Measurements from ENCODE around the gene PITPNM2. TPM values are rescaled to one million over a fixed set of nuclear protein-coding genes. Genes with fewer than 3 reads are reported as not detected.

Gene PITPNM2
- total RNA-seq, 2 experiments from 2014 or later: 37.3 to 38.3 TPM

DNA sequence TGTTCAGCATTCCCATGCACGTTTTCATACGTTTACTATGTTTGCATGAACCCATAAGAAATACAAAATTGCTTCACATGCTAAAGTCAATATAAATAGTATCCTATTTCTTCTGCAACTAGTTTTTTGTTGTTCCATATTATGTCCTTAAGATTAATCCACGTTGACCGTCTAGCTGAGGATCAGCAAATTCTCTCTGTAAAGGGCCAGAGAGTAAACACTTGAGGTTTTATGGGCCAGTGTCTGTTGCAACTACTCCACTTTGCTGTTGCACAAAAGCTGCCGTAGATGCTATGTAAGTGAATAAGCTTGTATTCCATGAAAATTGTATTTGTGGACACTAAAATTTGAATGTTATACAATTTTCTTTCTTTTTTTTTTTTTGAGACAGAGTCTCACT lies 21.1 kb upstream of the PITPNM2 start:
- H3K4me3 ChIP-seq (ENCODE audit: low read length): no peak overlapping the region
- no peak overlapping the region for H3K4me3 Mint-ChIP-seq
- H3K4me1 ChIP-seq (ENCODE audit: insufficient read depth, low read length): no peaks in the 10 kb centered on the region
- ChIA-PET POLR2A (no interaction called here), CTCF (interaction anchor here (0.6 to 1.6 kb wide), 2 partner anchors 11 to 72 kb away, joined by 3 to 5 read pairs; no protein-coding TSS in a partner anchor)
- H3K9me3 ChIP-seq (ENCODE audit: control insufficient read depth in 1 of 2, insufficient read depth in 1 of 2, low read length in 2 of 2): no peaks in the 10 kb centered on the region
- H3K9me3 Mint-ChIP-seq: no peaks in the 10 kb centered on the region
- intact Hi-C loops (cut with DNase I, micrococcal nuclease): no loop called here
- no peak overlapping the region for H3K27ac ChIP-seq (ENCODE audit: low read depth in 1 of 2, low read length in 2 of 2)
- no peaks in the 10 kb centered on the region for H3K4me1 Mint-ChIP-seq (ENCODE audit: low read depth)
- H3K36me3 Mint-ChIP-seq (ENCODE audit: low read depth): peaks cover 61% of the 10 kb centered on the region
- ATAC-seq (ENCODE audit: poor library complexity) (no peak), DNase-seq (no peak)
- no peaks in the 10 kb centered on the region for H3K27me3 Mint-ChIP-seq
- peaks cover 29% of the 10 kb centered on the region for H3K36me3 ChIP-seq (ENCODE audit: insufficient read depth, low read length)
- H3K27ac Mint-ChIP-seq: no peak overlapping the region
- TF ChIP-seq, protein P1, sequence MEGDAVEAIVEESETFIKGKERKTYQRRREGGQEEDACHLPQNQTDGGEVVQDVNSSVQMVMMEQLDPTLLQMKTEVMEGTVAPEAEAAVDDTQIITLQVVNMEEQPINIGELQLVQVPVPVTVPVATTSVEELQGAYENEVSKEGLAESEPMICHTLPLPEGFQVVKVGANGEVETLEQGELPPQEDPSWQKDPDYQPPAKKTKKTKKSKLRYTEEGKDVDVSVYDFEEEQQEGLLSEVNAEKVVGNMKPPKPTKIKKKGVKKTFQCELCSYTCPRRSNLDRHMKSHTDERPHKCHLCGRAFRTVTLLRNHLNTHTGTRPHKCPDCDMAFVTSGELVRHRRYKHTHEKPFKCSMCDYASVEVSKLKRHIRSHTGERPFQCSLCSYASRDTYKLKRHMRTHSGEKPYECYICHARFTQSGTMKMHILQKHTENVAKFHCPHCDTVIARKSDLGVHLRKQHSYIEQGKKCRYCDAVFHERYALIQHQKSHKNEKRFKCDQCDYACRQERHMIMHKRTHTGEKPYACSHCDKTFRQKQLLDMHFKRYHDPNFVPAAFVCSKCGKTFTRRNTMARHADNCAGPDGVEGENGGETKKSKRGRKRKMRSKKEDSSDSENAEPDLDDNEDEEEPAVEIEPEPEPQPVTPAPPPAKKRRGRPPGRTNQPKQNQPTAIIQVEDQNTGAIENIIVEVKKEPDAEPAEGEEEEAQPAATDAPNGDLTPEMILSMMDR (IDR thresholded peaks at IDR 0.05): no peak
- no peaks in the 10 kb centered on the region for H3K27me3 ChIP-seq (ENCODE audit: control insufficient read depth in 1 of 2, insufficient read depth in 2 of 2, low read length in 2 of 2)

DNA sequence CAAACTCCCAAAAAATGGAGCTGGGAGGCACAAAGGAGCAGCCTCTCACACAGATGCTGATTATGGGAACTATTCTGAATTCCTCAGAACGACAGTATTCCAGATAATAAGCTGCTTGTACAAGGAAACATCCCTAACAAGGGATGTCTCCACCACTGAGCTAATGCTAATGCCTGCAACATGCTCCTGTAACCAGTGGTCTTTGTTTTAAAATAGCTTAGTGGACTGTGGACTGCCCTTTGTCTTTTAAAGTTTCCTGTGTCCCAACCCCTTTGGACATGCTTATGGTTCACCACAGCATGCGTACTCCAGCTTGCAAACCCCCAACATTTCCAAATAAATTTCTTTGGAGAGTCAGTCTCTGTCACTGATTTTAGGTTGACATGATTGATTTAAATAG lies 16.4 kb upstream of the PITPNM2 start:
- Histone ChIP-seq H3K4me3 (ENCODE audit: low read length) (no peak overlapping the region), H3K4me1 (ENCODE audit: insufficient read depth, low read length) (no peaks in the 10 kb centered on the region), H3K36me3 (ENCODE audit: insufficient read depth, low read length) (peaks cover 41% of the 10 kb centered on the region), H3K27ac (ENCODE audit: low read depth in 1 of 2, low read length in 2 of 2) (no peak overlapping the region), H3K9me3 (ENCODE audit: control insufficient read depth in 1 of 2, insufficient read depth in 1 of 2, low read length in 2 of 2) (no peaks in the 10 kb centered on the region), H3K27me3 (ENCODE audit: control insufficient read depth in 1 of 2, insufficient read depth in 2 of 2, low read length in 2 of 2) (no peaks in the 10 kb centered on the region)
- POLR2A ChIA-PET: no interaction called here
- Mint-ChIP-seq H3K4me1 (ENCODE audit: low read depth) (no peaks in the 10 kb centered on the region), H3K36me3 (ENCODE audit: low read depth) (peaks cover 67% of the 10 kb centered on the region), H3K27ac (no peak overlapping the region), H3K9me3 (no peaks in the 10 kb centered on the region), H3K27me3 (no peaks in the 10 kb centered on the region), H3K4me3 (no peak overlapping the region)
- TF ChIP-seq, protein P1 (IDR thresholded peaks at IDR 0.05): no peak
- ATAC-seq (ENCODE audit: poor library complexity) (no peak), DNase-seq (no peak)
- CTCF ChIA-PET: no interaction called here
- intact Hi-C loops (cut with DNase I, micrococcal nuclease): no loop called here

DNA sequence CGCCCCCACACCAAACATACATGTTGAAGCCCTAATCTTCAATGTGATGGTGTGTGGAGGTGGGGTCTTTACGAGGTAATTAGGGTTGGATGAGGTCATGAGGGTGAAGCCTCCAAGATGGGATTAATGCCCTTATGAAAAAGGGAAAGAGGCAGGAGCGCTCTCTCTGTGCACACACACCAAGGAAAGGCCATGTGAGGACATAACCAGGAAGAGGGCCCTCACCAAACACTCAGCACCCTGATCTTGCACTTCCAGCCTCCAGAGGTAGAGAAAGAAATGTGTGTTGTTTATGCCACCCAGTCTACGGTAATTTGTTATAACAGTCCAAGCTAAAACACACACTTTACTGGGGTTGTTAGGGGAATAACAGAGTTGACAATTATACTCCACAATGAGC lies 14.6 kb upstream of the PITPNM2 start:
- H3K9me3 ChIP-seq (ENCODE audit: control insufficient read depth in 1 of 2, insufficient read depth in 1 of 2, low read length in 2 of 2): no peaks in the 10 kb centered on the region
- H3K27me3 Mint-ChIP-seq: no peaks in the 10 kb centered on the region
- intact Hi-C loops (cut with DNase I, micrococcal nuclease): no loop called here
- H3K27me3 ChIP-seq (ENCODE audit: control insufficient read depth in 1 of 2, insufficient read depth in 2 of 2, low read length in 2 of 2): no peaks in the 10 kb centered on the region
- no peak overlapping the region for H3K4me3 Mint-ChIP-seq
- H3K4me3 ChIP-seq (ENCODE audit: low read length): no peak overlapping the region
- no peak overlapping the region for H3K27ac Mint-ChIP-seq
- H3K36me3 ChIP-seq (ENCODE audit: insufficient read depth, low read length): peaks cover 46% of the 10 kb centered on the region
- CTCF ChIA-PET: interaction anchor here (1.1 kb wide), 1 partner anchor 122 kb away, joined by 4 read pairs; no protein-coding TSS in a partner anchor
- peaks cover 71% of the 10 kb centered on the region for H3K36me3 Mint-ChIP-seq (ENCODE audit: low read depth)
- TF ChIP-seq, protein P1 (IDR thresholded peaks at IDR 0.05): no peak
- POLR2A ChIA-PET: interaction anchor here (1.0 to 1.1 kb wide), 2 partner anchors 47 to 59 kb away, joined by 3 read pairs; no protein-coding TSS in a partner anchor
- no peak for DNase-seq
- no peak for ATAC-seq (ENCODE audit: poor library complexity)
- H3K27ac ChIP-seq (ENCODE audit: low read depth in 1 of 2, low read length in 2 of 2): no peak overlapping the region
- no peaks in the 10 kb centered on the region for H3K4me1 Mint-ChIP-seq (ENCODE audit: low read depth)
- no peaks in the 10 kb centered on the region for H3K9me3 Mint-ChIP-seq
- H3K4me1 ChIP-seq (ENCODE audit: insufficient read depth, low read length): no peaks in the 10 kb centered on the region
